ENCODE measurements around the gene TDRD7.

DNA sequence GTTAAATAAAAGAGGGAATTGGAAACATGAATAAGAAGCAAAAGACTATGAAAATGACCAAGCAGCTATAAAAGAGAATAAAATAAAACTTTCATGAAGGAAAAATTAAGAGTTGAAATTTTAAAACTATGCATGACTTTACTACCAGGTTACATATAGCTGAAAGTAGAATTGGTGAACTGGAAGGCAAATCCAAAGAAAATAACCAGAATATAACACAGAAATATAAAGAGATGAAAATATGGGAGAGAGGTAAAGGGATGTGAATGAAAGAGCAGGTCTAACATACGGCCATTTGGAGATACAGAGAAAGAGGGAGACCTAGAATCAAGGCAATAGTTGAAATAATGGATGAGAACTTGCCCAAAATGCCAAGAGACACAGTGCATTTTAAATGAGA lies 42.9 kb upstream of the TDRD7 start:
- TF ChIP-seq POLR2A (IDR thresholded peaks at IDR 0.05) = no peak
- TF ChIP-seq, protein P1, sequence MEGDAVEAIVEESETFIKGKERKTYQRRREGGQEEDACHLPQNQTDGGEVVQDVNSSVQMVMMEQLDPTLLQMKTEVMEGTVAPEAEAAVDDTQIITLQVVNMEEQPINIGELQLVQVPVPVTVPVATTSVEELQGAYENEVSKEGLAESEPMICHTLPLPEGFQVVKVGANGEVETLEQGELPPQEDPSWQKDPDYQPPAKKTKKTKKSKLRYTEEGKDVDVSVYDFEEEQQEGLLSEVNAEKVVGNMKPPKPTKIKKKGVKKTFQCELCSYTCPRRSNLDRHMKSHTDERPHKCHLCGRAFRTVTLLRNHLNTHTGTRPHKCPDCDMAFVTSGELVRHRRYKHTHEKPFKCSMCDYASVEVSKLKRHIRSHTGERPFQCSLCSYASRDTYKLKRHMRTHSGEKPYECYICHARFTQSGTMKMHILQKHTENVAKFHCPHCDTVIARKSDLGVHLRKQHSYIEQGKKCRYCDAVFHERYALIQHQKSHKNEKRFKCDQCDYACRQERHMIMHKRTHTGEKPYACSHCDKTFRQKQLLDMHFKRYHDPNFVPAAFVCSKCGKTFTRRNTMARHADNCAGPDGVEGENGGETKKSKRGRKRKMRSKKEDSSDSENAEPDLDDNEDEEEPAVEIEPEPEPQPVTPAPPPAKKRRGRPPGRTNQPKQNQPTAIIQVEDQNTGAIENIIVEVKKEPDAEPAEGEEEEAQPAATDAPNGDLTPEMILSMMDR (IDR thresholded peaks at IDR 0.05) = no peak
